WTC11 (cell line): Measurements from ENCODE around the gene OR1L6.

ENCODE experiments used
- CREM ChIP-seq: sonication (generic); formaldehyde crosslinking; IDR thresholded peaks from 2 replicates; pipeline ENCODE4 v1.8.1; 2022; ENCODE audit warnings: mild to moderate bottlenecking, missing genetic modification reagents, moderate library complexity
- ESRRA ChIP-seq: sonication (generic); formaldehyde crosslinking; IDR thresholded peaks from 2 replicates; pipeline ENCODE4 v1.8.1; 2022; ENCODE audit warnings: mild to moderate bottlenecking, missing genetic modification reagents, borderline replicate concordance
- IRF2 ChIP-seq: sonication (generic); formaldehyde crosslinking; IDR thresholded peaks from 2 replicates; pipeline ENCODE4 v1.8.0; 2022; ENCODE audit warnings: low read depth, missing genetic modification reagents, borderline replicate concordance
- KAT7 ChIP-seq: sonication (generic); formaldehyde crosslinking; IDR thresholded peaks from 2 replicates; pipeline ENCODE4 v1.8.1; 2023; ENCODE audit warnings: missing genetic modification reagents, mild to moderate bottlenecking, borderline replicate concordance
- MYBL2 ChIP-seq: sonication (generic); formaldehyde crosslinking; IDR thresholded peaks from 2 replicates; pipeline ENCODE4 v1.8.1; 2023; ENCODE audit warnings: mild to moderate bottlenecking, moderate library complexity, missing genetic modification reagents
- SP1 ChIP-seq: sonication (generic); formaldehyde crosslinking; conservative IDR thresholded peaks from 2 replicates; pipeline ENCODE4 v1.8.1; 2022; ENCODE audit warnings: missing genetic modification reagents
- TEAD1 ChIP-seq: sonication (generic); formaldehyde crosslinking; IDR thresholded peaks from 2 replicates; pipeline ENCODE4 v1.8.0; 2022; ENCODE audit warnings: mild to moderate bottlenecking, missing genetic modification reagents
- USF2 ChIP-seq: sonication (generic); formaldehyde crosslinking; IDR thresholded peaks from 2 replicates; pipeline ENCODE4 v1.8.1; 2023; ENCODE audit warnings: mild to moderate bottlenecking, missing genetic modification reagents, moderate library complexity
- TF ChIP-seq, protein P1 (sequence below): sonication (generic); formaldehyde crosslinking; IDR thresholded peaks from 2 replicates; pipeline ENCODE4 v1.8.0; 2022; ENCODE audit warnings: mild to moderate bottlenecking, missing genetic modification reagents
- TF ChIP-seq, protein P2 (sequence below): fragments of 200-600 bp; IDR thresholded peaks from 2 replicates; pipeline ENCODE4 v1.8.0; 2022; ENCODE audit warnings: antibody characterized with exemption

- no peak for TF ChIP-seq KAT7
- no peak for TF ChIP-seq USF2 (CRISPR knock-in tag)
- no peak for TF ChIP-seq MYBL2
- TF ChIP-seq SP1 (CRISPR knock-in tag): no peak
- no peak for TF ChIP-seq ESRRA
- TF ChIP-seq, protein P1, sequence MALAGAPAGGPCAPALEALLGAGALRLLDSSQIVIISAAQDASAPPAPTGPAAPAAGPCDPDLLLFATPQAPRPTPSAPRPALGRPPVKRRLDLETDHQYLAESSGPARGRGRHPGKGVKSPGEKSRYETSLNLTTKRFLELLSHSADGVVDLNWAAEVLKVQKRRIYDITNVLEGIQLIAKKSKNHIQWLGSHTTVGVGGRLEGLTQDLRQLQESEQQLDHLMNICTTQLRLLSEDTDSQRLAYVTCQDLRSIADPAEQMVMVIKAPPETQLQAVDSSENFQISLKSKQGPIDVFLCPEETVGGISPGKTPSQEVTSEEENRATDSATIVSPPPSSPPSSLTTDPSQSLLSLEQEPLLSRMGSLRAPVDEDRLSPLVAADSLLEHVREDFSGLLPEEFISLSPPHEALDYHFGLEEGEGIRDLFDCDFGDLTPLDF (CRISPR knock-in tag): no peak
- TF ChIP-seq, protein P2, sequence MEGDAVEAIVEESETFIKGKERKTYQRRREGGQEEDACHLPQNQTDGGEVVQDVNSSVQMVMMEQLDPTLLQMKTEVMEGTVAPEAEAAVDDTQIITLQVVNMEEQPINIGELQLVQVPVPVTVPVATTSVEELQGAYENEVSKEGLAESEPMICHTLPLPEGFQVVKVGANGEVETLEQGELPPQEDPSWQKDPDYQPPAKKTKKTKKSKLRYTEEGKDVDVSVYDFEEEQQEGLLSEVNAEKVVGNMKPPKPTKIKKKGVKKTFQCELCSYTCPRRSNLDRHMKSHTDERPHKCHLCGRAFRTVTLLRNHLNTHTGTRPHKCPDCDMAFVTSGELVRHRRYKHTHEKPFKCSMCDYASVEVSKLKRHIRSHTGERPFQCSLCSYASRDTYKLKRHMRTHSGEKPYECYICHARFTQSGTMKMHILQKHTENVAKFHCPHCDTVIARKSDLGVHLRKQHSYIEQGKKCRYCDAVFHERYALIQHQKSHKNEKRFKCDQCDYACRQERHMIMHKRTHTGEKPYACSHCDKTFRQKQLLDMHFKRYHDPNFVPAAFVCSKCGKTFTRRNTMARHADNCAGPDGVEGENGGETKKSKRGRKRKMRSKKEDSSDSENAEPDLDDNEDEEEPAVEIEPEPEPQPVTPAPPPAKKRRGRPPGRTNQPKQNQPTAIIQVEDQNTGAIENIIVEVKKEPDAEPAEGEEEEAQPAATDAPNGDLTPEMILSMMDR: no peak
- TF ChIP-seq TEAD1 (CRISPR knock-in tag): no peak
- TF ChIP-seq IRF2 (CRISPR knock-in tag): no peak
- no peak for TF ChIP-seq CREM (CRISPR knock-in tag)
These were observed 25.7 kb downstream of the OR1L6 start for GRCh38 chr9:122767817-122768216.
